Left ventricle myocardium inferior (tissue), 1 donor: ENCODE measurements around the gene UNC5A. TPM values are rescaled to one million over a fixed set of nuclear protein-coding genes. Genes with fewer than 3 reads are reported as not detected.
"Not testable (repeated sequence)": the region's sequence is repeated elsewhere in the genome, so short reads cannot be mapped to it uniquely, and the experiment has no call there.

Source experiments
- DNase-seq: peaks from one replicate; pipeline ENCODE4 v3.0.0-alpha.2; 2020
- H3K27ac ChIP-seq: fragments of 200-600 bp; replicated peaks from 2 replicates; pipeline ENCODE4 v1.8.0; 2021
- H3K27me3 ChIP-seq: fragments of 200-600 bp; 2 replicates; pipeline ENCODE4 v1.8.0; 2021; ENCODE audit warnings: low read depth
- H3K36me3 ChIP-seq: fragments of 200-600 bp; 2 replicates; pipeline ENCODE4 v1.8.0; 2021
- H3K4me1 ChIP-seq: fragments of 200-600 bp; 2 replicates; pipeline ENCODE4 v1.8.0; 2021
- H3K4me3 ChIP-seq: fragments of 200-600 bp; 2 replicates; pipeline ENCODE4 v1.8.0; 2021; ENCODE audit warnings: mild to moderate bottlenecking, moderate library complexity
- H3K9me3 ChIP-seq: fragments of 200-600 bp; replicated peaks from 2 replicates; pipeline ENCODE4 v1.8.0; 2021
- CTCF ChIP-seq: fragments of 200-600 bp; IDR thresholded peaks from 2 replicates; pipeline ENCODE4 v1.8.0; 2021; ENCODE audit warnings: antibody characterized with exemption, mild to moderate bottlenecking, borderline replicate concordance
- intact Hi-C: fragments of 100-400 bp; cut with micrococcal nuclease; formaldehyde crosslinking; loops from one replicate; pipeline ENCODE4 v1.11.0; 2022
- total RNA-seq: library from RNA; stranded (reverse); fragmentation: NEBNext Ultra II Directional; extraction: Animal tissue kit (Norgen Biotek cat#: 25700); gene quantifications from one replicate; pipeline ENCODE4 v1.2.1, GENCODE V29; 2021
- donor health status: DM: no; HTN: yes; CAD: no; lungs with severe emphysema.

UNC5A gene
- total RNA-seq, 1 donor from 2014 or later: not detected

GRCh38 chr5:176869501-176870109 lies 59.2 kb downstream of the UNC5A start:
- Histone ChIP-seq H3K36me3 (no peaks in the 10 kb centered on the region), H3K27ac (no peak overlapping the region), H3K9me3 (no peaks in the 10 kb centered on the region), H3K4me3 (no peak overlapping the region), H3K4me1 (no peaks in the 10 kb centered on the region), H3K27me3 (peaks cover 76% of the 10 kb centered on the region)
- no peak for DNase-seq
- TF ChIP-seq CTCF: no peak
- intact Hi-C loops: no loop called here

GRCh38 chr5:176870110-176870591 lies 59.8 kb downstream of the UNC5A start:
- no peak for DNase-seq
- peak; percentile 54 for TF ChIP-seq CTCF
- H3K27ac ChIP-seq: no peak overlapping the region
- peaks cover 76% of the 10 kb centered on the region for H3K27me3 ChIP-seq
- no peaks in the 10 kb centered on the region for H3K36me3 ChIP-seq
- intact Hi-C loops: no loop called here
- no peaks in the 10 kb centered on the region for H3K9me3 ChIP-seq
- no peaks in the 10 kb centered on the region for H3K4me1 ChIP-seq
- no peak overlapping the region for H3K4me3 ChIP-seq

GRCh38 chr5:176870644-176871043 lies 60.3 kb downstream of the UNC5A start:
- H3K9me3 ChIP-seq, H3K4me1 ChIP-seq, H3K36me3 ChIP-seq, intact Hi-C loops, DNase-seq, H3K27ac ChIP-seq, H3K4me3 ChIP-seq: not testable (repeated sequence)
- peaks cover 76% of the 10 kb centered on the region for H3K27me3 ChIP-seq

GRCh38 chr5:176872586-176872985 lies 62.2 kb downstream of the UNC5A start:
- peaks cover 76% of the 10 kb centered on the region for H3K27me3 ChIP-seq
- H3K4me1 ChIP-seq, intact Hi-C loops, DNase-seq, H3K27ac ChIP-seq, H3K36me3 ChIP-seq, H3K4me3 ChIP-seq, H3K9me3 ChIP-seq: not testable (repeated sequence)

- H3K36me3 ChIP-seq, H3K27ac ChIP-seq, DNase-seq, H3K9me3 ChIP-seq, H3K4me1 ChIP-seq, intact Hi-C loops, H3K4me3 ChIP-seq: not testable (repeated sequence)
- peaks cover 76% of the 10 kb centered on the region for H3K27me3 ChIP-seq
Measured at GRCh38 chr5:176873011-176873410, 62.7 kb downstream of the UNC5A start.

- Histone ChIP-seq H3K27me3 (peaks cover 76% of the 10 kb centered on the region), H3K36me3 (no peaks in the 10 kb centered on the region), H3K27ac (no peak overlapping the region), H3K4me1 (no peaks in the 10 kb centered on the region), H3K4me3 (no peak overlapping the region), H3K9me3 (no peaks in the 10 kb centered on the region)
- DNase-seq: no peak
- intact Hi-C loops: no loop called here
- TF ChIP-seq CTCF: no peak
Measured at GRCh38 chr5:176873541-176874172, 63.3 kb downstream of the UNC5A start.

- DNase-seq: no peak
- no peak for TF ChIP-seq CTCF
- peaks cover 76% of the 10 kb centered on the region for H3K27me3 ChIP-seq
Measured at GRCh38 chr5:176874198-176874780, 63.9 kb downstream of the UNC5A start.

More at GRCh38 chr5:176874198-176874780, 63.9 kb downstream of the UNC5A start:
- Histone ChIP-seq H3K9me3 (no peaks in the 10 kb centered on the region), H3K27ac (no peak overlapping the region), H3K4me3 (no peak overlapping the region), H3K4me1 (no peaks in the 10 kb centered on the region), H3K36me3 (no peaks in the 10 kb centered on the region)
- intact Hi-C loops: no loop called here
